ENCODE data around the gene SCUBE1.

DNA sequence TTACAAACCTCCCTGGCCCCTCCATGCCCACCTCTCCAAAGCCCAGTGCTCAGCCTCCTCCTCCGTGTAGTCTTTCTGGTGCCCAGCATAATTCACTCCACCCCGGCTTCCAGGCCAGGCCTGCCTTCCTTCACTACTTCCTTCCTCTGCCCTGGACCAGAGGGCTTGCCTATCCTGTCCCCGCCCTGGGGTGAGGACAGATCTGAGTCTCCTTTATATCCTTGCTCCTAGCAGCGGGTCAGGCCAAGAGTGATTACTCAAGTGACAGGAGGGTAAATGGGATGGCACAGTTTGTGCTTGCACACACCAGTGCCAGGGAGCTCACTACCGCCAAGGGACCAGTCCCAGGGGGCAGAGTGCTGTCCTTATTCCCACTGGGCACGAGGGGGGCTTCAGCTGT, 48.0 kb downstream of the SCUBE1 start:
- TF ChIP-seq, protein P1, sequence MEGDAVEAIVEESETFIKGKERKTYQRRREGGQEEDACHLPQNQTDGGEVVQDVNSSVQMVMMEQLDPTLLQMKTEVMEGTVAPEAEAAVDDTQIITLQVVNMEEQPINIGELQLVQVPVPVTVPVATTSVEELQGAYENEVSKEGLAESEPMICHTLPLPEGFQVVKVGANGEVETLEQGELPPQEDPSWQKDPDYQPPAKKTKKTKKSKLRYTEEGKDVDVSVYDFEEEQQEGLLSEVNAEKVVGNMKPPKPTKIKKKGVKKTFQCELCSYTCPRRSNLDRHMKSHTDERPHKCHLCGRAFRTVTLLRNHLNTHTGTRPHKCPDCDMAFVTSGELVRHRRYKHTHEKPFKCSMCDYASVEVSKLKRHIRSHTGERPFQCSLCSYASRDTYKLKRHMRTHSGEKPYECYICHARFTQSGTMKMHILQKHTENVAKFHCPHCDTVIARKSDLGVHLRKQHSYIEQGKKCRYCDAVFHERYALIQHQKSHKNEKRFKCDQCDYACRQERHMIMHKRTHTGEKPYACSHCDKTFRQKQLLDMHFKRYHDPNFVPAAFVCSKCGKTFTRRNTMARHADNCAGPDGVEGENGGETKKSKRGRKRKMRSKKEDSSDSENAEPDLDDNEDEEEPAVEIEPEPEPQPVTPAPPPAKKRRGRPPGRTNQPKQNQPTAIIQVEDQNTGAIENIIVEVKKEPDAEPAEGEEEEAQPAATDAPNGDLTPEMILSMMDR (IDR thresholded peaks at IDR 0.05), result no peak
- no peak for TF ChIP-seq REST (IDR thresholded peaks at IDR 0.05; ENCODE audit: insufficient read depth in 1 of 2, low read depth in 2 of 2, low read length in 1 of 2)
- no peak for TF ChIP-seq POLR2AphosphoS5 (IDR thresholded peaks at IDR 0.05; ENCODE audit: low read depth, low read length)
